Panc1 (cell line): ENCODE results near the gene DDX52.

ENCODE experiments used
- CTCF ChIP-seq: fragments of 450-650 bp; IDR thresholded peaks from 2 replicates; pipeline ENCODE4 v1.5.1; 2017; ENCODE audit warnings: mild to moderate bottlenecking
- POLR2AphosphoS5 ChIP-seq: IDR thresholded peaks from 2 replicates; pipeline ENCODE4 v1.6.1; 2012; ENCODE audit warnings: mild to moderate bottlenecking, low read depth, low read length, moderate library complexity
- REST ChIP-seq, 2 experiments: IDR thresholded peaks; 2 replicates each; pipeline ENCODE4 v1.6.1; 2011 to 2012; ENCODE audit warnings: low read depth in 2 of 2, control low read depth in 1 of 2, low read length in 1 of 2, mild to moderate bottlenecking in 1 of 2, moderate library complexity in 1 of 2; ENCODE audit not compliant: insufficient read depth in 1 of 2
- TCF7L2 ChIP-seq: IDR thresholded peaks from 2 replicates; pipeline ENCODE4 v1.6.1; 2011; ENCODE audit warnings: mild to moderate bottlenecking, low read depth, low read length, inconsistent platforms

- no peak for TF ChIP-seq CTCF
- no peak for TF ChIP-seq POLR2AphosphoS5
- no peak for TF ChIP-seq REST (IDR thresholded peaks at IDR 0.05; ENCODE audit: insufficient read depth in 1 of 2, low read depth in 2 of 2, low read length in 1 of 2)
- no peak for TF ChIP-seq TCF7L2
Measured at GRCh38 chr17:37683454-37683984, 40.3 kb upstream of the DDX52 start.
